Small intestine (tissue), 7 donors: ENCODE measurements around the gene MTUS2. TPM values are rescaled to one million over a fixed set of nuclear protein-coding genes. Genes with fewer than 3 reads are reported as not detected.

Experiments
- DNase-seq, 2 donors: peaks; one replicate each; pipeline versions ENCODE4 v3.0.0 to v3.0.0-alpha.2; 2013
- FAIRE-seq: peaks from 2 replicates; lab custom pipeline; 2012; peaks lifted over from hg19 to GRCh38; lab: Jason Lieb, UNC
- H3K27ac ChIP-seq, 3 donors: one replicate each; pipeline ENCODE4 v1.5.1; 2013; ENCODE audit warnings: low read length in 2 of 3, mild to moderate bottlenecking in 2 of 3, control low read depth in 1 of 3, inconsistent platforms in 1 of 3, low read depth in 1 of 3, moderate library complexity in 1 of 3
- H3K27me3 ChIP-seq, 3 donors: one replicate each; pipeline ENCODE4 v1.6.1; 2013; ENCODE audit warnings: low read length in 3 of 3, inconsistent platforms in 1 of 3; ENCODE audit not compliant: control insufficient read depth in 3 of 3, insufficient read depth in 3 of 3
- H3K36me3 ChIP-seq, 3 donors: one replicate each; pipeline ENCODE4 v1.6.1; 2013; ENCODE audit warnings: low read length in 3 of 3, inconsistent platforms in 1 of 3, low read depth in 1 of 3, mild to moderate bottlenecking in 1 of 3, moderate library complexity in 1 of 3; ENCODE audit not compliant: control insufficient read depth in 3 of 3, insufficient read depth in 2 of 3
- H3K4me1 ChIP-seq, 3 donors: one replicate each; pipeline ENCODE4 v1.6.1; 2013; ENCODE audit warnings: low read length in 2 of 3, inconsistent platforms in 1 of 3, low read depth in 1 of 3, mild to moderate bottlenecking in 1 of 3, moderate library complexity in 1 of 3; ENCODE audit not compliant: control insufficient read depth in 3 of 3, insufficient read depth in 2 of 3
- H3K4me3 ChIP-seq, 3 donors: one replicate each; pipeline ENCODE4 v1.5.1; 2013; ENCODE audit warnings: low read length in 3 of 3, control low read depth in 1 of 3, inconsistent platforms in 1 of 3, low read depth in 1 of 3, mild to moderate bottlenecking in 1 of 3, moderate library complexity in 1 of 3
- H3K9me3 ChIP-seq, 2 donors: one replicate each; pipeline ENCODE4 v1.6.1; 2013; ENCODE audit warnings: low read depth in 1 of 2, low read length in 1 of 2; ENCODE audit not compliant: control insufficient read depth in 2 of 2, insufficient read depth in 1 of 2
- WGBS, 3 donors: extraction: QIAGEN DNeasy Blood & Tissue Kit; methylation state at CpG; one replicate each; pipeline ENCODE4 v1.1.7; 2013; 5-methylcytosine and 5-hydroxymethylcytosine counted together
- polyA plus RNA-seq, 4 donors: library from polyadenylated mRNA; stranded (reverse) in 3 of 4; unstranded in 1 of 4; fragments of 200-250 nt in 3 of 4; fragments of 120-200 nt in 1 of 4; gene quantifications; one replicate each; pipeline versions ENCODE4 v1.2.1 to v1.2.3, GENCODE V29; 2013
- donor health status: healthy with polysubstance abuse.
- donor health status: control.
- donor health status: control.
- donor health status: Bipolar disorder and iron deficiency.
- donor health status: healthy.

MTUS2 gene
- polyA plus RNA-seq, 4 donors: under 0.01 to 0.53 (median 0.22) TPM

GRCh38 chr13:28843639-28844038 lies 23.5 kb downstream of the MTUS2 start:
- Histone ChIP-seq H3K27me3 (no peaks in the 10 kb centered on the region), H3K27ac (no peak overlapping the region), H3K4me3 (no peak overlapping the region), H3K36me3 (no peaks in the 10 kb centered on the region), H3K4me1 (no peaks in the 10 kb centered on the region), H3K9me3 (no peaks in the 10 kb centered on the region)
- DNase-seq (no peak), FAIRE-seq (no peak)
- WGBS, 3 donors: 31 to 66% (median 50%) methylated on average over 4 of the region's 4 CpGs

DNA sequence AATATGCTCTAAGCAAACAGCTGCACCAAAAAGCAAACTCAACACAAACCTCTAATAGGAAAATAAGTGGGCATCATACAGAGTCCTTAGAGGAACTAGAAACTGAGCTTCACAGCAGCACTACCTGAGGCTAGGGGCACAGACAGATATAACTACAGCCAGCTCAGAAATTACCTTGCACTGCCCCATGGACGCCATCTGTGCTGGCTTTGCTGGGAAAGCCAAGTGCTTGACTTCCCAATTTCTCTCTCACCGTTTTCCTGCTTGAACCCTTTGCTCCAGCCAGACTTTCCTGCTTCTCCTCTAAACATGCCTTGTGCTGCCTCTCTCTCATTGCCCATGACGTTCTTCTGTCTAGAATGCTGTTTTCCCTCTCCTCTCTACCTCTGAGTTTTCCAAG lies 29.3 kb downstream of the MTUS2 start:
- Histone ChIP-seq H3K27me3 (no peaks in the 10 kb centered on the region), H3K4me1 (no peaks in the 10 kb centered on the region), H3K9me3 (no peaks in the 10 kb centered on the region), H3K36me3 (no peaks in the 10 kb centered on the region), H3K27ac (no peak overlapping the region), H3K4me3 (no peak overlapping the region)
- 72 to 89% (median 76%) methylated on average over 3 of the region's 3 CpGs for WGBS, 3 donors
- no peak for DNase-seq
- no peak for FAIRE-seq

- H3K27ac ChIP-seq: no peak overlapping the region
- DNase-seq (no peak), FAIRE-seq (no peak)
- H3K4me3 ChIP-seq: no peak overlapping the region
- no peaks in the 10 kb centered on the region for H3K36me3 ChIP-seq
- no peaks in the 10 kb centered on the region for H3K4me1 ChIP-seq
- H3K27me3 ChIP-seq: no peaks in the 10 kb centered on the region
- H3K9me3 ChIP-seq: no peaks in the 10 kb centered on the region
- 71 to 85% (median 79%) methylated on average over 2 of the region's 2 CpGs for WGBS, 3 donors
Observed at GRCh38 chr13:28850226-28850625, 30.1 kb downstream of the MTUS2 start.

DNA sequence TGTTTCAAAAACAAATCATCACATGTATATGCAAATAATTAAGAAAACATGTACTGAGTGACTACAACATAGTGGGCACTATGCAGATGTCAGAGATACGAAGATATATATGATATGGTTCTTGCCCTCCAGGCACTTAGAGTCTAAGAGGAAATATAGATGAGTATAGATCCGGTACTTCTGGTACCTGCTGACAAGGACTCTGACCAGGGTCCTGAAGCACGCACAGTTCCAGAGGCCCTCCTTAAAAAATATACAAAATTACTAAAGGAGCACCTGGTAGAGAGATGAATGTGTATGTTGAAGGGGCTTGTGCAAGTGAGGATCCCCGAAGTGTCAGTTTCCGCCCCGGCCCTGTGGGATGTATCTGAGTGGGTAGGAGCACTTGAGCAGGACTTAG lies 31.3 kb downstream of the MTUS2 start:
- Histone ChIP-seq H3K9me3 (no peaks in the 10 kb centered on the region), H3K4me1 (no peaks in the 10 kb centered on the region), H3K27ac (no peak overlapping the region), H3K36me3 (no peaks in the 10 kb centered on the region), H3K4me3 (no peak overlapping the region), H3K27me3 (no peaks in the 10 kb centered on the region)
- DNase-seq (no peak), FAIRE-seq (no peak)
- WGBS, 3 donors: 74 to 79% (median 78%) methylated on average over 6 of the region's 6 CpGs

- DNase-seq (no peak), FAIRE-seq (no peak)
- H3K27me3 ChIP-seq: no peaks in the 10 kb centered on the region
- H3K36me3 ChIP-seq: no peaks in the 10 kb centered on the region
- H3K4me3 ChIP-seq: no peak overlapping the region
- no peaks in the 10 kb centered on the region for H3K9me3 ChIP-seq
- H3K27ac ChIP-seq: no peak overlapping the region
- no peaks in the 10 kb centered on the region for H3K4me1 ChIP-seq
- 59 to 81% (median 61%) methylated on average over 4 of the region's 4 CpGs for WGBS, 3 donors
Observed at GRCh38 chr13:28854657-28855056, 34.5 kb downstream of the MTUS2 start.

- Histone ChIP-seq H3K27ac (no peak overlapping the region), H3K4me1 (no peaks in the 10 kb centered on the region), H3K4me3 (no peak overlapping the region), H3K36me3 (no peaks in the 10 kb centered on the region), H3K9me3 (no peaks in the 10 kb centered on the region), H3K27me3 (no peaks in the 10 kb centered on the region)
- FAIRE-seq (no peak), DNase-seq (no peak)
- WGBS, 3 donors: 68 to 87% (median 84%) methylated on average over 6 of the region's 6 CpGs
Observed at GRCh38 chr13:28856287-28856686, 36.1 kb downstream of the MTUS2 start.

GRCh38 chr13:28859069-28859468 lies 38.9 kb downstream of the MTUS2 start:
- H3K4me1 ChIP-seq: no peaks in the 10 kb centered on the region
- no peak overlapping the region for H3K4me3 ChIP-seq
- FAIRE-seq (no peak), DNase-seq (no peak)
- H3K27ac ChIP-seq: no peak overlapping the region
- H3K27me3 ChIP-seq: no peaks in the 10 kb centered on the region
- H3K9me3 ChIP-seq: no peaks in the 10 kb centered on the region
- H3K36me3 ChIP-seq: no peaks in the 10 kb centered on the region
- WGBS, 3 donors: 90 to 95% (median 94%) methylated on average over 2 of the region's 2 CpGs

- Histone ChIP-seq H3K27ac (no peak overlapping the region), H3K27me3 (no peaks in the 10 kb centered on the region), H3K4me1 (no peaks in the 10 kb centered on the region), H3K4me3 (no peak overlapping the region), H3K36me3 (no peaks in the 10 kb centered on the region), H3K9me3 (no peaks in the 10 kb centered on the region)
- DNase-seq: no peak
- 74 to 81% (median 77%) methylated on average over 2 of the region's 2 CpGs for WGBS, 3 donors
- no peak for FAIRE-seq
Observed at GRCh38 chr13:28859717-28860116, 39.6 kb downstream of the MTUS2 start.

GRCh38 chr13:28864544-28864943 lies 44.4 kb downstream of the MTUS2 start:
- DNase-seq (no peak), FAIRE-seq (no peak)
- H3K27me3 ChIP-seq: no peaks in the 10 kb centered on the region
- no peak overlapping the region for H3K27ac ChIP-seq
- H3K4me1 ChIP-seq: no peaks in the 10 kb centered on the region
- no peak overlapping the region for H3K4me3 ChIP-seq
- H3K9me3 ChIP-seq: no peaks in the 10 kb centered on the region
- H3K36me3 ChIP-seq: no peaks in the 10 kb centered on the region
- 0 to 6% (median 0%) methylated on average over 1 of the region's 1 CpG for WGBS, 3 donors
